Esophagus muscularis mucosa (tissue), 4 donors: ENCODE data around the gene PPP1R3A.

Experiments
- EP300 ChIP-seq: sonication (generic); formaldehyde crosslinking; IDR thresholded peaks from one replicate; pipeline ENCODE4 v1.6.1; 2017; ENCODE audit warnings: antibody characterized with exemption
- POLR2A ChIP-seq: fragments of 450-650 bp; IDR thresholded peaks from one replicate; pipeline ENCODE4 v1.6.1; 2017; ENCODE audit warnings: antibody characterized with exemption, moderate library complexity, mild to moderate bottlenecking, low read depth
- POLR2AphosphoS5 ChIP-seq, 2 donors: sonication (generic); formaldehyde crosslinking; IDR thresholded peaks; one replicate each; pipeline ENCODE4 v1.6.1; 2017; ENCODE audit warnings: antibody characterized with exemption in 2 of 2
- TF ChIP-seq, protein P1 (sequence below), 3 experiments: fragments of 200-600 bp in 2 of 3; fragments of 450-650 bp in 1 of 3; sonication (generic) in 2 of 3; IDR thresholded peaks; one replicate each; pipeline ENCODE4 v1.5.1; 2017 to 2019; ENCODE audit warnings: antibody characterized with exemption in 3 of 3, mild to moderate bottlenecking in 2 of 3, moderate library complexity in 1 of 3

DNA sequence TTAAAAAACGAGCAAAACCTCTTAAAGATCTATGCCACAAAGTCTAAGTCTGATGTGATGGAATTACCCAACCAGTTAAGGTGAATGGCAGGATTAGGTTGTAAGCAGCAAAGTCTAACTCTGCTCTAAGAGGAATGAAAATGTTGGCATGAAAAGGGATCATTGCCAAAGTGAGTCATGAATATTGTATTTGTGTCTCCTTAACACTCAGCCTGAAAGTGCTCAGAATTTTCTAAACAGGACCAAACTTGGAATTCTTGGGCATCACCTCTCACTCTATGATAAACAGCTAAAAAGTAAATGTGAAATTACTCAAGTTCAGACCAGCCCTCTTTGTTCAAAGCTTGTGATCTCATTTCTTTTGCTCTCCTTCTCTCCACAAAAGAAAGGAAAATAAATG lies 27.0 kb downstream of the PPP1R3A start:
- TF ChIP-seq, protein P1, sequence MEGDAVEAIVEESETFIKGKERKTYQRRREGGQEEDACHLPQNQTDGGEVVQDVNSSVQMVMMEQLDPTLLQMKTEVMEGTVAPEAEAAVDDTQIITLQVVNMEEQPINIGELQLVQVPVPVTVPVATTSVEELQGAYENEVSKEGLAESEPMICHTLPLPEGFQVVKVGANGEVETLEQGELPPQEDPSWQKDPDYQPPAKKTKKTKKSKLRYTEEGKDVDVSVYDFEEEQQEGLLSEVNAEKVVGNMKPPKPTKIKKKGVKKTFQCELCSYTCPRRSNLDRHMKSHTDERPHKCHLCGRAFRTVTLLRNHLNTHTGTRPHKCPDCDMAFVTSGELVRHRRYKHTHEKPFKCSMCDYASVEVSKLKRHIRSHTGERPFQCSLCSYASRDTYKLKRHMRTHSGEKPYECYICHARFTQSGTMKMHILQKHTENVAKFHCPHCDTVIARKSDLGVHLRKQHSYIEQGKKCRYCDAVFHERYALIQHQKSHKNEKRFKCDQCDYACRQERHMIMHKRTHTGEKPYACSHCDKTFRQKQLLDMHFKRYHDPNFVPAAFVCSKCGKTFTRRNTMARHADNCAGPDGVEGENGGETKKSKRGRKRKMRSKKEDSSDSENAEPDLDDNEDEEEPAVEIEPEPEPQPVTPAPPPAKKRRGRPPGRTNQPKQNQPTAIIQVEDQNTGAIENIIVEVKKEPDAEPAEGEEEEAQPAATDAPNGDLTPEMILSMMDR (IDR thresholded peaks at IDR 0.05), result no peak
- TF ChIP-seq EP300, result no peak
- no peak for TF ChIP-seq POLR2AphosphoS5 (IDR thresholded peaks at IDR 0.05)
- TF ChIP-seq POLR2A, result no peak
